ENCODE results near the gene CYP26B1. TPM values are rescaled to one million over a fixed set of nuclear protein-coding genes. Genes with fewer than 3 reads are reported as not detected.

CYP26B1 gene
- total RNA-seq, 1 experiment from 2014 or later: 3.9 TPM

- Histone ChIP-seq H3K9ac (ENCODE audit: low read length) (no peak overlapping the region), H3K27ac (ENCODE audit: low read length) (no peak overlapping the region), H3K9me2 (replicated peaks; ENCODE audit: low read length) (no peaks in the 10 kb centered on the region), H3K36me3 (ENCODE audit: low read depth, low read length) (no peaks in the 10 kb centered on the region), H3K4me1 (ENCODE audit: insufficient read depth, low read length) (no peaks in the 10 kb centered on the region), H2AFZ (ENCODE audit: low read length) (no peak overlapping the region), H3K9me3 (ENCODE audit: low read length) (no peaks in the 10 kb centered on the region), H3K4me2 (ENCODE audit: low read length) (no peak overlapping the region), H4K20me1 (ENCODE audit: low read length) (no peaks in the 10 kb centered on the region), H3F3A (ENCODE audit: low read length, unreplicated experiment) (no peaks in the 10 kb centered on the region), H3K27me3 (ENCODE audit: low read length) (no peaks in the 10 kb centered on the region), H3K79me2 (ENCODE audit: low read length) (no peaks in the 10 kb centered on the region), H3K4me3 (ENCODE audit: low read length) (no peak overlapping the region)
- DNase-seq (no peak), ATAC-seq (no peak)
- intact Hi-C loops (cut with micrococcal nuclease): no loop called here
- BruUV-seq (replicated peaks): no TSS peak
- TF ChIP-seq EZH2 (IDR thresholded peaks at IDR 0.05; ENCODE audit: low read length, unreplicated experiment): no peak
- TF ChIP-seq CTCF (conservative IDR thresholded peaks at IDR 0.05; ENCODE audit: low read depth, low read length): no peak
- POLR2A ChIA-PET (ENCODE audit: unreplicated experiment): interaction anchor here (0.6 kb wide), 1 partner anchor 396 kb away, joined by 3 read pairs; no protein-coding TSS in a partner anchor
- CTCF ChIA-PET: interaction anchor here (0.7 kb wide), 1 partner anchor 194 kb away, joined by 4 read pairs; no protein-coding TSS in a partner anchor
These were observed 16.9 kb downstream of the CYP26B1 start for GRCh38 chr2:72130659-72131360.

DNA sequence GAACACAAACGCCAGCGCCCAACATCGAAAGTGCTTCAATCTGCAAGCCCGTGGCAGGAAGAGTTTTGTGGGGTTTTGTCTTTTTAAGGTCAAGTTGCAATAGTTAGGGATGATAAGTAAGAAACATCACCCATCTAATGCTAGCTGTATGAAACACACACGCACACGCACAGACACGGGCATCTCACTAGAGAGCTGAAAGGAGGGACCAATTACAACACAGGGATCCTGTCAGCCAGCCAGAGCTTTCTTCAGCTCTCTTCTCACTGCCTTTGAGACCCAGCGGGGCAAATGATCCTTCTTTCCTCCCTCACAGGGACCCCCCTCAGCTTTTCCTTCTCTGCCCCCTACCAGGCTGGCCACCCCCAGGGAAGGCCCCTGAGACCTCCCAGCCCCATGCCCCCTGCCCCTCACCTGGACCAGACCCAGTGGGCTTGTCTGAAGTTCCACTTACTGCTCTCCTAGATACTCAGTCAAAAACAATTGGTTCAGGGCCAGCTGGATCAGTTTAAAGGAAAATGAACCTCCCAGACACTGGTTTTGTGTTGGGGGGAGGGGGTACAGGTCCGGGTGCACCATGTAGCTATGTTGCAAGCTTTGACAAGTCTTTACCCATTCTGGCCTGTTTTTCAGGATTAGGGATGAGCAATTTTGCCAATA is 17.9 kb downstream of the CYP26B1 start:
- BruUV-seq (replicated peaks): no TSS peak
- Histone ChIP-seq H4K20me1 (ENCODE audit: low read length) (no peaks in the 10 kb centered on the region), H2AFZ (ENCODE audit: low read length) (no peak overlapping the region), H3K9me2 (replicated peaks; ENCODE audit: low read length) (no peaks in the 10 kb centered on the region), H3K4me3 (ENCODE audit: low read length) (no peak overlapping the region), H3K27ac (ENCODE audit: low read length) (no peak overlapping the region), H3F3A (ENCODE audit: low read length, unreplicated experiment) (no peaks in the 10 kb centered on the region), H3K4me1 (ENCODE audit: insufficient read depth, low read length) (no peaks in the 10 kb centered on the region), H3K4me2 (ENCODE audit: low read length) (no peak overlapping the region), H3K36me3 (ENCODE audit: low read depth, low read length) (no peaks in the 10 kb centered on the region), H3K9ac (ENCODE audit: low read length) (no peak overlapping the region), H3K9me3 (ENCODE audit: low read length) (no peaks in the 10 kb centered on the region), H3K79me2 (ENCODE audit: low read length) (no peaks in the 10 kb centered on the region), H3K27me3 (ENCODE audit: low read length) (no peaks in the 10 kb centered on the region)
- ChIA-PET CTCF (no interaction called here), POLR2A (ENCODE audit: unreplicated experiment) (interaction anchor here (0.6 kb wide), 1 partner anchor 397 kb away, joined by 3 read pairs; no protein-coding TSS in a partner anchor)
- DNase-seq (no peak), ATAC-seq (no peak)
- intact Hi-C loops (cut with micrococcal nuclease): no loop called here
- TF ChIP-seq EZH2phosphoT487 (IDR thresholded peaks at IDR 0.05; ENCODE audit: borderline replicate concordance, low read length): no peak
- TF ChIP-seq EZH2 (IDR thresholded peaks at IDR 0.05; ENCODE audit: low read length, unreplicated experiment): no peak
- TF ChIP-seq CTCF (conservative IDR thresholded peaks at IDR 0.05; ENCODE audit: low read depth, low read length): no peak

- POLR2A ChIA-PET (ENCODE audit: unreplicated experiment): no interaction called here
- no peaks in the 10 kb centered on the region for H3K79me2 ChIP-seq (ENCODE audit: low read length)
- no TSS peak for BruUV-seq (replicated peaks)
These were observed 18.8 kb downstream of the CYP26B1 start for GRCh38 chr2:72128843-72129227.

More at GRCh38 chr2:72128843-72129227, 18.8 kb downstream of the CYP26B1 start:
- CTCF ChIA-PET: no interaction called here
- H3K36me3 ChIP-seq (ENCODE audit: low read depth, low read length): no peaks in the 10 kb centered on the region
- no peak overlapping the region for H2AFZ ChIP-seq (ENCODE audit: low read length)
- H3K9me2 ChIP-seq (replicated peaks; ENCODE audit: low read length): no peaks in the 10 kb centered on the region
- ATAC-seq: no peak
- H3K9ac ChIP-seq (ENCODE audit: low read length): no peak overlapping the region
- no peaks in the 10 kb centered on the region for H4K20me1 ChIP-seq (ENCODE audit: low read length)
- H3K4me3 ChIP-seq (ENCODE audit: low read length): no peak overlapping the region
- no peak for DNase-seq
- TF ChIP-seq EZH2phosphoT487 (IDR thresholded peaks at IDR 0.05; ENCODE audit: borderline replicate concordance, low read length): no peak
- H3K4me2 ChIP-seq (ENCODE audit: low read length): no peak overlapping the region
- H3K27ac ChIP-seq (ENCODE audit: low read length): no peak overlapping the region
- no peaks in the 10 kb centered on the region for H3K9me3 ChIP-seq (ENCODE audit: low read length)
- H3K27me3 ChIP-seq (ENCODE audit: low read length): 0 out of 2 replicates have a peak, but pooled peaks cover 7% of the 10 kb centered on the region
- intact Hi-C loops (cut with micrococcal nuclease): no loop called here
- no peaks in the 10 kb centered on the region for H3K4me1 ChIP-seq (ENCODE audit: insufficient read depth, low read length)
- no peaks in the 10 kb centered on the region for H3F3A ChIP-seq (ENCODE audit: low read length, unreplicated experiment)

Measured in PC-3 (cell line).